Ovary (tissue), 9 donors: ENCODE data around the gene SCNM1. TPM values are rescaled to one million over a fixed set of nuclear protein-coding genes. Genes with fewer than 3 reads are reported as not detected.

ENCODE experiments used
- DNase-seq, 5 donors: peaks; one replicate each; pipeline ENCODE4 v3.0.0-alpha.2; 2019 to 2020
- H3K27ac ChIP-seq, 2 donors: fragments of 200-600 bp; one replicate each; pipeline versions ENCODE4 v1.5.1 to v1.8.0; 2019 to 2022
- H3K27me3 ChIP-seq: fragments of 200-600 bp; one replicate; pipeline ENCODE4 v1.8.0; 2022
- H3K36me3 ChIP-seq: fragments of 200-600 bp; sonication (generic); one replicate; pipeline ENCODE4 v1.5.1; 2019
- H3K4me1 ChIP-seq: one replicate; pipeline ENCODE4 v1.8.1; 2013; ENCODE audit warnings: mild to moderate bottlenecking, moderate library complexity; ENCODE audit not compliant: insufficient read depth
- H3K4me3 ChIP-seq: fragments of 200-600 bp; sonication (generic); one replicate; pipeline ENCODE4 v1.5.1; 2017
- H3K9me3 ChIP-seq, 2 donors: fragments of 200-600 bp in 1 of 2; sonication (generic) in 1 of 2; one replicate each; pipeline versions ENCODE4 v1.5.1 to v1.8.1; 2013 to 2019; ENCODE audit warnings: mild to moderate bottlenecking in 1 of 2, moderate library complexity in 1 of 2
- CTCF ChIP-seq, 3 donors: fragments of 450-650 bp in 2 of 3; fragments of 200-600 bp in 1 of 3; IDR thresholded peaks; one replicate each; pipeline versions ENCODE4 v1.5.1 to v1.8.0; 2016 to 2022; ENCODE audit warnings: antibody characterized with exemption in 3 of 3, mild to moderate bottlenecking in 1 of 3
- EP300 ChIP-seq: sonication (generic); formaldehyde crosslinking; IDR thresholded peaks from one replicate; pipeline ENCODE4 v1.6.1; 2017; ENCODE audit warnings: antibody characterized with exemption
- POLR2A ChIP-seq: fragments of 450-650 bp; IDR thresholded peaks from one replicate; pipeline ENCODE4 v1.6.1; 2017; ENCODE audit warnings: antibody characterized with exemption, mild to moderate bottlenecking, moderate library complexity
- WGBS, 3 donors: extraction: QIAGEN DNeasy Blood & Tissue Kit in 1 of 3; methylation state at CpG; one replicate each; pipeline versions ENCODE4 v1.1.5 to v1.1.7; 2013 to 2017; 5-methylcytosine and 5-hydroxymethylcytosine counted together
- intact Hi-C, 4 donors: fragments of 100-400 bp; cut with DNase I; formaldehyde crosslinking; loops; one replicate each; pipeline versions ENCODE4 v1.11.0 to v1.15.1; 2022 to 2023
- polyA plus RNA-seq, 2 donors: library from polyadenylated mRNA; stranded (reverse); fragments of 200-250 nt in 1 of 2; fragments of 350-450 nt in 1 of 2; fragmentation: Illumina TruSeq in 1 of 2; extraction: RNeasy Lipid Tissue Mini Kit (QIAGEN cat#74804) in 1 of 2; gene quantifications; one replicate each; pipeline ENCODE4 v1.2.3, GENCODE V29; 2013 to 2014
- total RNA-seq, 7 donors: library from RNA; depleted of rRNA in 2 of 7; stranded (reverse); fragments of >200 nt in 2 of 7; fragmentation: NEBNext Ultra II Directional in 3 of 7; extraction: Animal tissue kit (Norgen Biotek cat#: 25700) in 3 of 7; gene quantifications; one replicate each; pipeline versions ENCODE4 v1.1.0 to v1.2.4, GENCODE V29; 2016 to 2023
- donor health status: DM: no; HTN: no; CAD: no; lungs with moderate emphysema.
- donor health status: DM: no; HTN: no; CAD: no.
- donor health status: Bipolar disorder and iron deficiency.
- donor health status: DM: yes; HTN: yes; CAD: no.
- donor health status: DM: no; HTN: no; CAD: no.
- donor health status: DM: yes; HTN: yes; CAD: no.

Gene SCNM1
- total and polyA plus RNA-seq, 9 donors, result 18.6 to 38.9 (median 27.4) TPM

GRCh38 chr1:151211972-151212705, 46.2 kb downstream of the SCNM1 start:
- intact Hi-C loops, result no loop called here

GRCh38 chr1:151213560-151213959, 47.6 kb downstream of the SCNM1 start:
- TF ChIP-seq EP300 (no peak), CTCF (IDR thresholded peaks at IDR 0.05) (no peak), POLR2A (no peak)
- no peak for DNase-seq

More at GRCh38 chr1:151211972-151212705, 46.2 kb downstream of the SCNM1 start:
- Histone ChIP-seq H3K36me3 (no peaks in the 10 kb centered on the region), H3K27ac (no peak overlapping the region), H3K9me3 (no peaks in the 10 kb centered on the region), H3K4me1 (no peaks in the 10 kb centered on the region), H3K27me3 (no peaks in the 10 kb centered on the region), H3K4me3 (no peak overlapping the region)
- TF ChIP-seq CTCF (IDR thresholded peaks at IDR 0.05) (no peak), POLR2A (no peak), EP300 (no peak)
- no peak for DNase-seq
- 87 to 88% (median 87%) methylated on average over 15 of the region's 15 CpGs for WGBS, 3 donors

More at GRCh38 chr1:151213560-151213959, 47.6 kb downstream of the SCNM1 start:
- Histone ChIP-seq H3K9me3 (no peaks in the 10 kb centered on the region), H3K36me3 (no peaks in the 10 kb centered on the region), H3K4me1 (no peaks in the 10 kb centered on the region), H3K4me3 (no peak overlapping the region), H3K27ac (no peak overlapping the region), H3K27me3 (no peaks in the 10 kb centered on the region)
- 7% methylated on average over 2 of the region's 2 CpGs for WGBS, 3 donors
- intact Hi-C loops, result no loop called here

Other genes starting within 250 kb of the SCNM1 start
- 10 to 100 TPM; 21.9 to 49.4 (median 40.9) TPM for gene SETDB1, start 239.8 kb upstream of the SCNM1 start, total RNA-seq
- 10 to 100 TPM; 24.0 to 46.2 TPM for gene SETDB1, start 239.8 kb upstream of the SCNM1 start, polyA plus RNA-seq
- gene CERS2, start 191.3 kb upstream of the SCNM1 start, total RNA-seq, result 100 to 1,000 TPM in 5 of 7 donors, 10 to 100 TPM in 2; 91.9 to 198 (median 156) TPM
- 100 to 1,000 TPM; 124 to 339 TPM for gene CERS2, start 191.3 kb upstream of the SCNM1 start, polyA plus RNA-seq
- 1 to 10 TPM in 3 of 7 donors, under 1 TPM in 4; 0.24 to 6.9 (median 0.79) TPM for gene ANXA9, start 183.9 kb upstream of the SCNM1 start, total RNA-seq
- gene ANXA9, start 183.9 kb upstream of the SCNM1 start, polyA plus RNA-seq, result 1 to 10 TPM in 1 of 2 donors, under 1 TPM in 1; 0.44 to 1.2 TPM
- gene MINDY1, start 159.2 kb upstream of the SCNM1 start, total RNA-seq, result 10 to 100 TPM; 17.1 to 35.6 (median 26.9) TPM
- gene MINDY1, start 159.2 kb upstream of the SCNM1 start, polyA plus RNA-seq, result 10 to 100 TPM; 22.1 to 33.0 TPM
- gene PRUNE1, start 157.7 kb upstream of the SCNM1 start, total RNA-seq, result 10 to 100 TPM; 19.1 to 27.2 (median 22.9) TPM
- 10 to 100 TPM; 17.2 to 30.7 TPM for gene PRUNE1, start 157.7 kb upstream of the SCNM1 start, polyA plus RNA-seq
- gene BNIPL, start 129.6 kb upstream of the SCNM1 start, total RNA-seq, result 10 to 100 TPM in 1 of 7 donors, 1 to 10 TPM in 1, under 1 TPM in 5; 0.17 to 10.6 (median 0.60) TPM
- gene BNIPL, start 129.6 kb upstream of the SCNM1 start, polyA plus RNA-seq, result under 1 TPM; 0.13 to 0.32 TPM
- 1 to 10 TPM; 3.9 to 9.1 (median 7.3) TPM for gene C1orf56, start 118.4 kb upstream of the SCNM1 start, total RNA-seq
- gene C1orf56, start 118.4 kb upstream of the SCNM1 start, polyA plus RNA-seq, result 1 to 10 TPM; 2.6 to 6.6 TPM
- gene CDC42SE1, start 106.5 kb upstream of the SCNM1 start, total RNA-seq, result 10 to 100 TPM; 37.6 to 81.9 (median 56.3) TPM
- 10 to 100 TPM; 26.0 to 73.4 TPM for gene CDC42SE1, start 106.5 kb upstream of the SCNM1 start, polyA plus RNA-seq
- gene MLLT11, start 105.7 kb upstream of the SCNM1 start, total RNA-seq, result 1 to 10 TPM; 1.3 to 9.5 (median 2.4) TPM
- gene MLLT11, start 105.7 kb upstream of the SCNM1 start, polyA plus RNA-seq, result 1 to 10 TPM; 1.1 to 3.6 TPM
- 10 to 100 TPM; 12.6 to 28.1 (median 24.2) TPM for gene GABPB2, start 95.4 kb upstream of the SCNM1 start, total RNA-seq
- 10 to 100 TPM; 11.4 to 20.6 TPM for gene GABPB2, start 95.4 kb upstream of the SCNM1 start, polyA plus RNA-seq
- 10 to 100 TPM in 5 of 7 donors, 1 to 10 TPM in 2; 8.0 to 18.0 (median 14.7) TPM for gene SEMA6C, start 19.5 kb upstream of the SCNM1 start, total RNA-seq
- 10 to 100 TPM in 1 of 2 donors, 1 to 10 TPM in 1; 5.0 to 13.4 TPM for gene SEMA6C, start 19.5 kb upstream of the SCNM1 start, polyA plus RNA-seq
- 1 to 10 TPM in 5 of 7 donors, under 1 TPM in 2; 0.48 to 3.8 (median 1.2) TPM for gene TNFAIP8L2, start 9.5 kb upstream of the SCNM1 start, total RNA-seq
- gene TNFAIP8L2, start 9.5 kb upstream of the SCNM1 start, polyA plus RNA-seq, result 1 to 10 TPM; 2.1 to 4.6 TPM
- 10 to 100 TPM; 12.6 to 20.3 (median 14.3) TPM for gene LYSMD1, start 242 bp upstream of the SCNM1 start, total RNA-seq
- gene LYSMD1, start 242 bp upstream of the SCNM1 start, polyA plus RNA-seq, result 10 to 100 TPM; 14.3 to 15.5 TPM
- 1 to 10 TPM in 2 of 7 donors, under 1 TPM in 3, not detected in 2; 0.42 to 1.4 (median 0.88) TPM for gene TMOD4, start 9.8 kb downstream of the SCNM1 start, total RNA-seq
- gene TMOD4, start 9.8 kb downstream of the SCNM1 start, polyA plus RNA-seq, result under 1 TPM in 1 of 2 donors, not detected in 1; 0.15 TPM
- gene VPS72, start 24.1 kb downstream of the SCNM1 start, total RNA-seq, result 10 to 100 TPM; 24.5 to 53.1 (median 48.9) TPM
- gene VPS72, start 24.1 kb downstream of the SCNM1 start, polyA plus RNA-seq, result 10 to 100 TPM; 42.2 to 78.4 TPM
- 10 to 100 TPM; 33.0 to 62.8 (median 47.5) TPM for gene PIP5K1A, start 32.4 kb downstream of the SCNM1 start, total RNA-seq
- gene PIP5K1A, start 32.4 kb downstream of the SCNM1 start, polyA plus RNA-seq, result 10 to 100 TPM; 19.8 to 50.4 TPM
- 100 to 1,000 TPM in 4 of 7 donors, 10 to 100 TPM in 3; 78.1 to 117 (median 108) TPM for gene PSMD4, start 88.6 kb downstream of the SCNM1 start, total RNA-seq
- 100 to 1,000 TPM; 116 to 167 TPM for gene PSMD4, start 88.6 kb downstream of the SCNM1 start, polyA plus RNA-seq
- gene ZNF687, start 116.2 kb downstream of the SCNM1 start, total RNA-seq, result 10 to 100 TPM; 20.6 to 37.2 (median 27.6) TPM
- gene ZNF687, start 116.2 kb downstream of the SCNM1 start, polyA plus RNA-seq, result 10 to 100 TPM in 1 of 2 donors, 1 to 10 TPM in 1; 6.4 to 16.3 TPM
- gene PI4KB, start 161.3 kb downstream of the SCNM1 start, total RNA-seq, result 10 to 100 TPM; 39.8 to 88.9 (median 63.8) TPM
- gene PI4KB, start 161.3 kb downstream of the SCNM1 start, polyA plus RNA-seq, result 10 to 100 TPM; 40.4 to 65.1 TPM
- gene RFX5, start 181.1 kb downstream of the SCNM1 start, total RNA-seq, result 10 to 100 TPM; 11.8 to 27.9 (median 22.6) TPM
- gene RFX5, start 181.1 kb downstream of the SCNM1 start, polyA plus RNA-seq, result 10 to 100 TPM; 12.1 to 38.7 TPM
- 100 to 1,000 TPM in 1 of 7 donors, 10 to 100 TPM in 6; 29.6 to 117 (median 87.3) TPM for gene SELENBP1, start 206.6 kb downstream of the SCNM1 start, total RNA-seq
- 10 to 100 TPM; 49.2 to 65.7 TPM for gene SELENBP1, start 206.6 kb downstream of the SCNM1 start, polyA plus RNA-seq
- gene PSMB4, start 233.4 kb downstream of the SCNM1 start, total RNA-seq, result 100 to 1,000 TPM; 190 to 219 (median 206) TPM
- 100 to 1,000 TPM; 221 to 274 TPM for gene PSMB4, start 233.4 kb downstream of the SCNM1 start, polyA plus RNA-seq